ENCODE measurements around the gene TLK2. TPM values are rescaled to one million over a fixed set of nuclear protein-coding genes. Genes with fewer than 3 reads are reported as not detected.

Gene TLK2
- total RNA-seq, 2 experiments from 2014 or later, result 36.6 to 58.9 TPM

DNA sequence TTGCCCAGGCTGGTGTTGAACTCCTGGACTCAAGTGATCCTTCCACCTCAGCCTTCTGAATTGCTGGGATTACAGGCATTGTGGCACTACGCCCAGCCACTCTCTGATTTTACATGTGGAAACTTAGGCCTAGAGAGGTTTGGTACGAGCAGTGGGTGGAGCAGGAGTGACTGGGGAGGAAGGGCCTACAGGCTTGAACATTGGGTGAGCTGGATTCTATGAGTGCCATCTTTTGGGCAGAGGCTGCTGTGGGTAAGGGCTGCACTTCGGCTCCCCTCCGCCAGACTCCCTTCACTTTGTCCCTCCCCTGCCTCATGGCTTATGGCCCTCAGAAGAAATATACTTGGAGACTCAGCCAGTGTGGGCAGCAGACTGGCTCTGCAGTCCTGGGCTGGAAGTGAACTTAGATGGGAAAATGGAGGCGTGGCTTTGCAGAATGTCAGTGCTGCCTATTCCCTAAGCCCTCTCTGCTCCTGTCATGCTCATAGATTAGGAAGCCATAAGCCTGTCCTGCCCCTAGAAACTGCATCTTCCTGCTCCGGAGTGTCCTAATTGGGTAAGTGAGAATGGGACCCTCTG lies 139.4 kb downstream of the TLK2 start:
- POLR2A ChIA-PET, result no interaction called here
- BruUV-seq (replicated peaks), result no TSS peak
- no peak overlapping the region for H3K4me2 ChIP-seq (ENCODE audit: low read length)
- H3K27ac ChIP-seq (ENCODE audit: low read depth, low read length, poor library complexity, severe bottlenecking), result no peak overlapping the region
- H3K9me2 ChIP-seq (ENCODE audit: insufficient read depth, low read length), result no peaks in the 10 kb centered on the region
- intact Hi-C loops (cut with micrococcal nuclease; ENCODE audit: unreplicated experiment), result no loop called here
- H2AFZ ChIP-seq (ENCODE audit: low read length), result no peak overlapping the region
- peaks cover 25% of the 10 kb centered on the region; the same call in 1 of the 2 replicates for H3K36me3 ChIP-seq (ENCODE audit: insufficient read depth, low read length)
- H3K9me3 ChIP-seq (ENCODE audit: low read length), result no peaks in the 10 kb centered on the region
- DNase-seq (ENCODE audit: low spot score), result no peak
- H3K4me3 ChIP-seq (ENCODE audit: low read depth, low read length, poor library complexity, severe bottlenecking), result no peak overlapping the region
- TF ChIP-seq EZH2phosphoT487 (IDR thresholded peaks at IDR 0.05; ENCODE audit: borderline replicate concordance, low read depth, low read length), result no peak
- TF ChIP-seq, protein P1, sequence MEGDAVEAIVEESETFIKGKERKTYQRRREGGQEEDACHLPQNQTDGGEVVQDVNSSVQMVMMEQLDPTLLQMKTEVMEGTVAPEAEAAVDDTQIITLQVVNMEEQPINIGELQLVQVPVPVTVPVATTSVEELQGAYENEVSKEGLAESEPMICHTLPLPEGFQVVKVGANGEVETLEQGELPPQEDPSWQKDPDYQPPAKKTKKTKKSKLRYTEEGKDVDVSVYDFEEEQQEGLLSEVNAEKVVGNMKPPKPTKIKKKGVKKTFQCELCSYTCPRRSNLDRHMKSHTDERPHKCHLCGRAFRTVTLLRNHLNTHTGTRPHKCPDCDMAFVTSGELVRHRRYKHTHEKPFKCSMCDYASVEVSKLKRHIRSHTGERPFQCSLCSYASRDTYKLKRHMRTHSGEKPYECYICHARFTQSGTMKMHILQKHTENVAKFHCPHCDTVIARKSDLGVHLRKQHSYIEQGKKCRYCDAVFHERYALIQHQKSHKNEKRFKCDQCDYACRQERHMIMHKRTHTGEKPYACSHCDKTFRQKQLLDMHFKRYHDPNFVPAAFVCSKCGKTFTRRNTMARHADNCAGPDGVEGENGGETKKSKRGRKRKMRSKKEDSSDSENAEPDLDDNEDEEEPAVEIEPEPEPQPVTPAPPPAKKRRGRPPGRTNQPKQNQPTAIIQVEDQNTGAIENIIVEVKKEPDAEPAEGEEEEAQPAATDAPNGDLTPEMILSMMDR (conservative IDR thresholded peaks at IDR 0.05; ENCODE audit: low read length), result no peak
- H3K79me2 ChIP-seq (ENCODE audit: insufficient read depth, low read depth, low read length), result no peaks in the 10 kb centered on the region
- H4K20me1 ChIP-seq (ENCODE audit: insufficient read depth, low read length), result no peaks in the 10 kb centered on the region
- no peaks in the 10 kb centered on the region for H3K4me1 ChIP-seq (ENCODE audit: insufficient read depth, low read length, poor library complexity, severe bottlenecking)
- CTCF ChIA-PET (ENCODE audit: unreplicated experiment), result no interaction called here

DNA sequence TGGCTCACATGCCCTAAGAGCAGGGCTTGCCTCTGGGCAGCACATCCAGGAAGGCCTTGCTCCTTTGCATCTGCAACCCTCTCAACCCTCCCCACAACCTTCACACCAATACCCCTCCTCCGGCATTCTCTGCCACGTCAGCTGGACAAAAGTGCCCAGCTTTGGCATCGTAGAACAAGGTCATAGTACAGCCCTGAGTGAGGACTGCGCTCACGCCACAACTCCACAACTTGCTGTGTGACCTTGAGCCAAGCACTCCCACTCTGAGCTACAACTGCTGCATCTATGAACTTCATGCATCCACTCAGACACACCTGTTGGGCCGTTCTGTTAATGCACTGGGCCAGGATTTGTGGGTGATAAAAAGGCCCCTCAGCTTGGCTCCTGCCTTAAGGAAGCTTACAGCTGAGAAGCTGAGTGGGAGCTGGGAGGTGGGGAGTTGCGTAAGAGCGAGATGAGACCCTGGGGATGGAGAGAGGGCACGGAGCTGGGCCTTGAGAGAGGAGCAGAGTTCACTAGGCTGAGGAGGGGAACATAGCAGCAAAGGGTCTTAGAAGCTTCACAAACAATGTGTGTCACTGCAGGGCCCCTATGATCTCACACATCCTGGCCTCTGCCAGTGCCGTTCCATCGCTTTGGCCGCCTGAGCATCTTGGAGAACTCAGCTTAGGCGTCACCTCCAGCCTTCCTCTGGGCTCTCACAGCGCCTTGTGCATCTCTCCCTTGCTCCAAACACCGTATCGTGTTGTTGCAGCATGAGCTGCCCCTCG lies 140.2 kb downstream of the TLK2 start:
- POLR2A ChIA-PET, result interaction anchor here (1.0 kb wide), 1 partner anchor 19 kb away, joined by 3 read pairs; no protein-coding TSS in a partner anchor

More for the DNA sequence above, 140.2 kb downstream of the TLK2 start:
- intact Hi-C loops (cut with micrococcal nuclease; ENCODE audit: unreplicated experiment), result no loop called here
- Histone ChIP-seq H3K9me2 (ENCODE audit: insufficient read depth, low read length) (no peaks in the 10 kb centered on the region), H3K4me3 (ENCODE audit: low read depth, low read length, poor library complexity, severe bottlenecking) (no peak overlapping the region), H3K4me1 (ENCODE audit: insufficient read depth, low read length, poor library complexity, severe bottlenecking) (no peaks in the 10 kb centered on the region), H3K4me2 (ENCODE audit: low read length) (no peak overlapping the region), H3K79me2 (ENCODE audit: insufficient read depth, low read depth, low read length) (no peaks in the 10 kb centered on the region), H3K27ac (ENCODE audit: low read depth, low read length, poor library complexity, severe bottlenecking) (no peak overlapping the region), H3K9me3 (ENCODE audit: low read length) (no peaks in the 10 kb centered on the region), H4K20me1 (ENCODE audit: insufficient read depth, low read length) (no peaks in the 10 kb centered on the region), H2AFZ (ENCODE audit: low read length) (no peak overlapping the region), H3K36me3 (ENCODE audit: insufficient read depth, low read length) (peaks cover 21% of the 10 kb centered on the region; the same call in 1 of the 2 replicates)
- no peak for TF ChIP-seq EZH2phosphoT487 (IDR thresholded peaks at IDR 0.05; ENCODE audit: borderline replicate concordance, low read depth, low read length)
- TF ChIP-seq, protein P1 (conservative IDR thresholded peaks at IDR 0.05; ENCODE audit: low read length), result no peak
- CTCF ChIA-PET (ENCODE audit: unreplicated experiment), result no interaction called here
- BruUV-seq (replicated peaks), result no TSS peak
- no peak for DNase-seq (ENCODE audit: low spot score)

All from OCI-LY7 (cell line).